Karpas-422 (cell line): ENCODE results near the gene NKX2-4. TPM values are rescaled to one million over a fixed set of nuclear protein-coding genes. Genes with fewer than 3 reads are reported as not detected.

Source experiments
- DNase-seq: peaks from one replicate; pipeline ENCODE4 v3.0.0-alpha.2; 2015
- H2AFZ ChIP-seq: fragments of 200-600 bp; sonication (generic); 2 replicates; pipeline ENCODE4 v1.6.1; 2014; ENCODE audit warnings: antibody characterized with exemption, low read length, mixed read lengths
- H3K27ac ChIP-seq: fragments of 200-600 bp; sonication (generic); 2 replicates; pipeline ENCODE4 v1.5.1; 2014; ENCODE audit warnings: mild to moderate bottlenecking, low read length, moderate library complexity
- H3K27me3 ChIP-seq: fragments of 200-600 bp; sonication (generic); 2 replicates; pipeline ENCODE4 v1.6.1; 2014; ENCODE audit warnings: low read length, mixed read lengths
- H3K36me3 ChIP-seq: fragments of 200-600 bp; sonication (generic); 2 replicates; pipeline ENCODE4 v1.6.1; 2014; ENCODE audit warnings: low read length, mixed read lengths; ENCODE audit not compliant: insufficient read depth
- H3K4me1 ChIP-seq: fragments of 200-600 bp; sonication (generic); 2 replicates; pipeline ENCODE4 v1.6.1; 2014; ENCODE audit warnings: mild to moderate bottlenecking, low read length, mixed read lengths
- H3K4me2 ChIP-seq: fragments of 200-600 bp; sonication (generic); 2 replicates; pipeline ENCODE4 v1.6.1; 2014; ENCODE audit warnings: low read length, low read depth, mild to moderate bottlenecking; ENCODE audit not compliant: poor library complexity, severe bottlenecking
- H3K4me3 ChIP-seq: fragments of 200-600 bp; sonication (generic); 2 replicates; pipeline ENCODE4 v1.5.1; 2014; ENCODE audit warnings: mild to moderate bottlenecking, antibody characterized with exemption, low read length, mixed read lengths
- H3K79me2 ChIP-seq: fragments of 200-600 bp; sonication (generic); 2 replicates; pipeline ENCODE4 v1.6.1; 2014; ENCODE audit warnings: mild to moderate bottlenecking, low read length, mixed read lengths
- H3K9ac ChIP-seq: fragments of 200-600 bp; sonication (generic); 2 replicates; pipeline ENCODE4 v1.6.0; 2014; ENCODE audit warnings: low read length
- H3K9me2 ChIP-seq: fragments of 200-600 bp; sonication (generic), shearing (Covaris generic); replicated peaks from 2 replicates; pipeline ENCODE4 v1.6.0; 2014; ENCODE audit warnings: mild to moderate bottlenecking, low read length, moderate library complexity; ENCODE audit not compliant: insufficient read depth
- H3K9me3 ChIP-seq: fragments of 300-700, 200-600 bp; sonication (generic); 2 replicates; pipeline ENCODE4 v1.6.1; 2014; ENCODE audit warnings: low read length, mixed read lengths
- H4K20me1 ChIP-seq: fragments of 200-600 bp; sonication (generic); 2 replicates; pipeline ENCODE4 v1.6.1; 2014; ENCODE audit warnings: mild to moderate bottlenecking, antibody characterized with exemption, low read length, low read depth; ENCODE audit not compliant: insufficient read depth
- small RNA-seq: library from RNA; depleted of rRNA; stranded (forward); fragments of <200 nt; gene quantifications from one replicate; pipeline ENCODE3, GENCODE V24; 2014
- total RNA-seq: library from RNA; depleted of rRNA; stranded (reverse); fragments of >200 nt; shearing (Covaris generic); gene quantifications from 2 replicates; pipeline ENCODE4 v1.2.3, GENCODE V29; 2014; ENCODE audit warnings: low replicate concordance; rRNA removed

The NKX2-4 gene
- total RNA-seq, 1 experiment from 2014 or later = not detected

DNA sequence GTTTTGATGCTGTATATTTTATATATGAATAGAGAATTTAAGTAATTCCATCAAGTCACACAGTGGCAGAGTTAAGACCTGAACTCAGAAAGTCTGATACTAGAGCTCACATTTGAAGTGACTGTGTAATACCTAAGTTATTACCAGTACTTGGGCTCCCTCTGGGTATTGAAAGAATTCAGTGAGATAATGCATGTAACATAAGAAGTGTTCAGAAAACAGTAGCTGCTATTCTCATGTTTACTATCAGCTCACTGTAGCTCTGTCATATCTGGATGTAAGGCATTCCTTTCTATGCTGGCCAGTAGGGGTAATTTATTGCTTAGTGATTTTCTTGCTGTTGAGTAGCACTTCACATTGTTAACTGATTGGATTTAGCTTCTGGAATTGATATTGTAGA, 44.6 kb downstream of the NKX2-4 start:
- Histone ChIP-seq H3K4me3 (no peak overlapping the region), H3K36me3 (peaks cover 38% of the 10 kb centered on the region), H3K4me1 (no peaks in the 10 kb centered on the region)

More for the DNA sequence above, 44.6 kb downstream of the NKX2-4 start:
- Histone ChIP-seq H4K20me1 (no peaks in the 10 kb centered on the region), H3K9ac (no peak overlapping the region), H3K9me2 (no peaks in the 10 kb centered on the region), H3K27ac (no peak overlapping the region), H3K27me3 (no peaks in the 10 kb centered on the region), H3K4me2 (no peak overlapping the region), H3K9me3 (no peaks in the 10 kb centered on the region), H3K79me2 (peaks cover 27% of the 10 kb centered on the region), H2AFZ (no peak overlapping the region)
- DNase-seq = no peak

Small RNA genes lying within 50 kb of the gene (small RNA-seq; reads per million reads assigned to genes)
- gene RN7SKP140 = 0.24 reads per million

Other genes starting within 250 kb of the NKX2-4 start
- 48.6 and 55.6 TPM in 2 replicates for gene XRN2, start 94.2 kb downstream of the NKX2-4 start, total RNA-seq
- not detected in 2 replicates for gene NKX2-2, start 116.5 kb upstream of the NKX2-4 start, total RNA-seq